Kidney tubule cell (primary cell): ENCODE data around the gene BRK1.
"Not testable (repeated sequence)": the region's sequence is repeated elsewhere in the genome, so short reads cannot be mapped to it uniquely, and the experiment has no call there.

Experiments used
- DNase-seq: peaks from one replicate; pipeline ENCODE4 v3.0.0-alpha.2; 2018; ENCODE audit warnings: low spot score

BRK1 gene

DNA sequence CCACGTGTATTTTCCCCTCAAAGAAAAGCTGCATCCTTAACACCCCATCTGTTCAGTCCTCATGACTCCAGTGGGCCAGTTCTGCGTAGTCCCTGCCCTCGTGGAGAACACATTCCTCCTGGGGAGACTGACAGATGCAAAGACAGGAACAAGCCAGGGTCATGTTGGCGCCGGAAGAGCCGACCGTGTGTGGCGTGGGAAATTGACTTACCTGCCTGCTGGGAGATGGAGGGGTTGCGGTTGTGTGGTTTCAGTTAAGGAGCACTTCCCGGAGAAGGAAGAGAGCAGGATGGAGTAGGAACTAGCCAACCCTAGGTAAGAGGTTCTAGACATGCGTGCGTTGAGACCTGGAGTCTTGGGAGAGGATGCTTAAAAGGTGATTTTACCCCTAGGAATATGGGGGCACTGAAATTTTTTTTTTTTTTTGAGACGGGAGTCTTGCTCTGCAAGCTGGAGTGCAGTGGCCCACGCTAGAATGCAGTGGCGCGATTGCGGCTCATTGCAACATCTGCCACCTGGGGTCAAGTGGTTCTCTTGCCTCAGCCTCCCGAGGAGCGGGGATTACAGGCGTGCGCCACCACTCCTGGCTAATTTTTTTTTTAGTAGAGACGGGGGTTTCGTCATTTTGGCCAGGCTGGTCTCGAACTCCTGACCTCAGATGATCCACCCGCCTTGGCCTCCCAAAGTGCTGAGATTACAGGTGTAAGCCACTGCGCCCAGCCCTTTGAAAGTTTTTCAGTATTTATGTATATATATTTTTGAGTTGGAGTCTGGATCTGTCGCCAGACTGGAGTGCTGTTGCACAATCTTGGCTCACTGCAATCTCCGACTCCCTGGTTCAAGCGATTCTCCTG is 27.5 kb downstream of the BRK1 start:
- DNase-seq = peak; percentile 26

DNA sequence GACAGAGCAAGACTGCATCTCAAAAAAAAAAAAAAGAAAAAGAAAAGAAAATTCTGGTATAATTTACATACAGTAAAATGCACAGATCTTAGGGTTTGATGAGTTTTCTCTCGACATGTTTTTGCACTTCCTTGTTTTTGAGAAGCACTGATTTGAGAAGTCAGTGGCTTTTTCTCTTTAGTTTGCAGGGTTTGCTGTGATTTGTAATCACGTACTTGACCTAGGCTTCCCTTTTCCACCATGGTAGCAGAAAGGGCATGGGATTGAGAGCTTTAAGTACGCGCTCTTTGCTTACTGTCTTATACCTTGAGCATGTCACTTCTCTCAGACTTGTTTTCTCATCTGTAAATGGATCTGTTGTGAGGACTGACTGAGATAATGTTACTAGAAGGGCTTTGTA is 30.2 kb downstream of the BRK1 start:
- no peak for DNase-seq

DNA sequence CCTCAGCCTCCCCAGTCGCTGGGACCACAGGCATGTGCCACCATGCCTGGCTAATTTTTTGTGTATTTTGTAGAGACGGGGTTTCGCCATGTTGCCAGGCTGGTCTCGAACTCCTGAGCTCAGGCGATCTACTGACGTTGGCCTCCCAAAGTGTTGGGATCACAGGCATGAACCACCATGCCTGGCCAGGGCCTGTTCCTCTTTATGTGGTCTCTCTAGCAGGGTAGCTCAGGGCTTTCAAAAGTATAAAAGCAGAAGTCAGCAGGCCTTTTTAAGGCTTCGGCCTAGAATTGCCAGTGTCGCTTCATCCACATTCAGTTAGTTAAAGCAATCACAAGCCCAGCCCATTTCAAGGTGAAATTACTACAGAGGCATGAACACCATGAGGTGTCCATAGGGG is 33.8 kb downstream of the BRK1 start:
- DNase-seq = no peak

DNA sequence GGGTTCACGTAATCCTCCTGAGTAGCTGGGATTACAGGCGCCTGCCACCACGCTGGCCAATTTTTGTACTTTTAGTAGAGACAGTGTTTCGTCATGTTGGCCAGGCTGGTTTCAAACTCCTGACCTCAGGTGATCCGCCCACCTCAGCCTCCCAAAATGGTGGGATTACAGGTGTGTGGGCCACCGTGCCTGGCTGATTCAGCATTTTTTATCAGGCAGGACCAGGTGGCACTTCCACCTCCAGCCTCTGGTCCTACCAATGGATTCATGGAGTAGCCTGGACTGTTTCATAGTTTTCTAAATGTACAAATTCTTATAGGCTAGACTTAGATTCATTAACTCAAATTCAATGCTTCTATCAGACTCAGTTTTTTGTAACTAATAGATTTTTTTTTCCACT is 35.5 kb downstream of the BRK1 start:
- no peak for DNase-seq

DNA sequence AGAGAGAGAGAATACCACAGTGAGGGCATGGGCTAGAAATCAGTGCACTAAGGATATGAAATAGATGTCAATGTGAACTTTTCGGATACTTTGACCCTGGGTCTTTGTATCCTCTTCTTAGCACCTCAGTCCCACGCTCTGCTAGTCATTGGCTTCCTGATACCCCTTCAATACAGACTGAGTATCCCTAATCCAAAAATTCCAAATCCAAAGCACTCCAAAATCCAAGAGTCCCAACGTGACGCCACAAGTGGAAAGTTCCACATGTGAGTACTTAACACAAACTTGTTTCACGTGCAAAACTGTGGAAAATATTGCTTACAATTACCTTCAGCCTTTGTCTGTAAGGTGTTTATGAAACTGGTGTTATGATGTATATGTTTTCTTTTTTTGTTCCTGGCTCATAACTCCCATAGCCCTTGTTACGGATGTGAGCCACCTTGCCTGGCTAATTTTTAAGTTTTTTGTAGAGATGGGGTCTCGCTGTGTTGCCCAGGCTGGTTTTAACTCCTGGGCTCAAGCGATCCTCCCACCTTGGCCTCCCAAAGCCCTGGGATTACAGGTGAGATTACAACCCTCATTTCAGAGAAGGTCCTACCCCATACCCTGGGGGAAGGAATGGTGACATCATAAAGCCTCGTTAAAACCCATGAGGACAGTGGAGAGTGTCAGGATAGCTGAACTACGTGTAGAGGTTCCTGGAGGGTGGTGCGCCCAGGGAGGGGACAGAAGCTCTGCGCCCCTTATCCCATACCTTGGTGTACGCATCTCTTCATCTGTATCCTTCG is 39.1 kb downstream of the BRK1 start:
- no peak for DNase-seq

DNA sequence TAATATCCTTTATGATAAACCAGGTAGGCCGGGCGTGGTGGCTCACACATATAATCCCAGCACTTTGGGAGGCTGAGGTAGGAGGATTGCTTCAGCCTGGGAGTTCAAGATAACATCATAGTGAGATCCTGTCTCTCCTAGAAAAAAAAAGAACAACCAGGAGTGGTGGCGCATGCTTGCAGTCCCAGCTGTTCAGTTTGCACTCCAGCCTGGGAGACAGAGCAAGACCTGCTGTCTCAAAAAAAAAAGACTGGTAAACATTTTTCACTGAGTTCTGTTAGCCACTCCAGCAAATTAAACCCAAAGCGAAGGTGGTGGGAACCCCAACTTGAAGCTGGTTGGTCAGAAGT is 39.6 kb downstream of the BRK1 start:
- no peak for DNase-seq

DNA sequence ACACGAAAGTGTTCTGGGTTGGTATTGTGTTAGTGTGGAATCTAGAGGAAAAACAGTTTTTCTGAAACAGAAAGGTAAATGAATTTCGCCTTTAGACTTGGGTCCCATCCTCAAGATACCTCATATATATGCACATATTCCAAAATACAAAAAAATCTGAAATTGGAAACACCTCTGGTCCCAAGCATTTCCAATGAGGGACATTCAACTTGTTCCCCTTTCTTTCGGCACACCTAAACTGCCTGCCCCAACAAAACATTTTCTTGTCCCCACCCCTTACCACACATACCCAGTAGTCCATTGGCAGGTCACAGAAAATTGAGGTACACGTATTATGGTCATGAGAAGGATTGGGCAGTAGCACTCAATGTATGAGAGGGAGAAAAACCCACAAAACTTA is 40.2 kb downstream of the BRK1 start:
- DNase-seq = no peak

DNA sequence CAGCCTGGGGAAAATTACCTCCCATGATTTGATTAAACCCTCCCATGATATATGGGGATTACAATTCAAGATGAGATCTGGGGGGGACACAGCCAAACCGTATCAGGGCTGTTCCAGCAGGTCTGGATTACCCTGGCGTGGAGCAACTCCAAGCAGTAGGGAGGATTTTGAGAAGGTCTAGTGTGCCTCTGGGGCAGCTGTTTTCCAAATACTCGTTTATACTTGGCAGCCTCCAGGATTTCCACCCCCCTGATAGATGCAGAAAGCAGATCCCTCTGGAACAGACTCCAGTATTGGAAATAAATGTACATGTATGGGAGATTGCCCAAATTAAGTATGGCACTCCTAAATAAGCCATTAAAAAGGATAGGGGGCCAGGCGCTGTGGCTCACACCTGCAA is 41.6 kb downstream of the BRK1 start:
- DNase-seq = no peak

DNA sequence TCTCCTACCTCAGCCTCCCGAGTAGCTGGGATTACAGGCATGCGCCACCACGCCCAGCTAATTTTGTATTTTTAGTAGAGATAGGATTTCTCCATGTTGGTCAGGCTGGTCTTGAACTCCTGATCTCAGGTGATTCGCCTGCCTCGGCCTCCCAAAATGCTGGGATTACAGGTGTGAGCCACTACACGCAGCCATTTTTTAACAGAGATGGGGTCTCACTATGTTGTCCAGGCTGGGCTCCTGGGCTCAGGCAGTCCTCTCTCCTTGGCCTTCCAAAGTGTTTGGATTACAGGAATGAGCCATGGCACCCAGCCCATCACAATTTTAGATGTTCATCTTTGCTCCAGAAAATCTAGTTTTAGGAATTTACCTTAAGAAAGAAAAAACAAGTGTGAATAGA is 43.1 kb downstream of the BRK1 start:
- not testable (repeated sequence) for DNase-seq

DNA sequence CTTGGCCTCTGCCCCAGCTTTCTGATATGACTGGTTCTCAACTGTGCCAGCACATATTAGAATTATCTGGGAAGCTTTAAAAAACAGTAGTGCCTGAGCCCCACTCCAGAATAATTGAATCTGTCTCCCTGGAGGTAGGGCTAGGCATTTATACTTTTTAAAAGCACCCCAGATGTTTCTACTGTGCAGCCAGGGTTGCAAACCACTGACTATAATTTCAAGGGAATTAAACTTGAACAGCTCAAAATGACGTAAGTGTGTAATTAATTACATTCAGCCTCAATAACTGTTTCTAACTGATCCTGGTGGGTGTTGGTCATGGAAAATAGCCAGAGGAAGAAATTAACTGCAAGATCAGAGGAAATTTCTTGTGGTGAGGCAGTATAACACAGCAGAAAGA is 44.9 kb downstream of the BRK1 start:
- DNase-seq = no peak

DNA sequence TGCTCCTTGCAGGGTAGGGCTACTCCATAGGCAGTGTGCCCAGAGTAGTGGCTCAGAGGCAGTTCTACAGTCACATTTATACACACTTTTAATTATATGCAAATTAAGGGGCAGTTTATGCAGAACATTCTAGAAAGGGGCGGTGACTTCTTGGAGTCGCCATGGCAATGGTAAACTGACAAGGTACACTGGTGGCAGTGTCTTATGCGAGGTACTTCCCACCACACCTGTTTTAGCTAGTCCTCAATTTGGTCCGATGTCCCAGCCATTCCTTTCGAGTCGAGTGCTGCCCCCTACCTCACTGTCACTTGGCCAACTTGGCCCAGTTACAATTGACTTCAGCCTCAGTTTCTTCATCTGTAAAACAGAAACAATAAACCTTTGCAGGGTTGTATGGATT is 45.5 kb downstream of the BRK1 start:
- no peak for DNase-seq

DNA sequence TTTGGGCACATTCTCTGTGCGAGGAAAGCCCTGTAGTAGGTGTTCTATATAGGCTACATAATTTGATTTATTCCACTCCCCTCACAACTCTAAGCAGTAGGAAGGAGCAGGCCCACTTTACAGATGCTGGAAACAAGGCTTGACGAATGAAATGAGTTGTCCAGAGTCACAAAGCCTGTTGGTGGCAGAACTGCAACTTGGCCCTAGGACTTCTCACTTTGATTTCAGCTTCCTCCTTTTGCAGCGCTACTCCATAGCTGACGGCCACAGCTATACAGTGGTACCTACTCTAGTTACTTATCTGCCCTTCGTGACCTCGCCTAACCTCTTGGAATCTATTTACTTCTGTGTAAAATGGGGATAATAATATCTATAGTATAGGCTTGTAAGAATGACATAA is 46.7 kb downstream of the BRK1 start:
- no peak for DNase-seq

DNA sequence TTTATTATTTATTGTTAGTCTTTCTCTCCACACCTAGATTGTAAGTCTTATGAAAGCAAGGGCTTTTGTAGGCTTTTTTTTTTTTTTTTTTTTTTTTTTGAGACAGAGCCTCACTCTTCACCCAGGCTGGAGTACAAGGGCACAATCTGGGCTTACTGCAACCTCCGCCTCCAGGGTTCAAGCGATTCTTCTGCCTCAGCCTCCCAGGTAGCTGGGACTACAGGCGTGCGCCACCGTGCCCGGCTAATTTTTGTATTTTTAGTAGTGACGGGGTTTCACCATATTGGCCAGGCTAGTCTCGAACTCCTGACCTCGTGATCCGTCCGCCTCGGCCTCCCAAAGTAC is 48.7 kb downstream of the BRK1 start:
- not testable (repeated sequence) for DNase-seq

DNA sequence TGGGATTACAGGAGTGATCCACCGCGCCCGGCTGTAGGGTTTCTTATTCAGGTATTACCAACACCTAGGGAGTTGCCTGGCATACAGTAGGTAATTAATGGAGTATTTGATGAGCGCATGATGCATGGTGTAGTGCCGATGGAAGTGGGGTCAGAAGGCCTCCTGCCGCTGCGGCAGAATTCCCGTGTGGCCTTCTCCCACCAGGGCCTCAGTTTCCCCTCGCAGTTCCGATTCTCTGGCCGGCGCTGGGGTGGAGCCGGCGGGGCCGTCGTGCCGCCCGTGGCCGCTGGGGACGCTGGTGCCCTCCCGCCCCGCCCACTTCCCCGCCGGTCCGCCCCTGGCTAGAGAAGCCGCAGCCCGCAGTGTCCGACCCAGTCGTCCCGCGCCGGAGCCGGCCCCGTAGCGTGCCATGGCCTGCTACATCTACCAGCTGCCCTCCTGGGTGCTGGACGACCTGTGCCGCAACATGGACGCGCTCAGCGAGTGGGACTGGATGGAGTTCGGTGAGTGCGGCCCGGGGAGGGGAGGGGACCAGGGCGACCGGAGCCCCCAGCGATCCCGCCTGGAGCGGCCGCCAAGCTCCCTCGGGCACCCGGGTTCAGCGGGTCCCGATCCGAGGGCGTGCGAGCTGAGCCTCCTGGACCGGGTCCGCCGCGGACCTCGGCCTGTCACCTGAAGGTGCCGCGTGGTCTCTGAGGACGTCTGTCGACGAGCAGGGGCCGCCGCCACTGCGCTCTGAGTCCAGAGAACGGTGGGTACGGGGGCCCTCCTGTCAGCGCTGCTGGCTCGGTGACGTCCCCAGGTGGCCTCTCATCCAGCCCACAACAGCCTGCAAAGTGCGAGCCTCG is 49.3 kb downstream of the BRK1 start, which contains the start of gene IRAK2:
Gene IRAK2, plus strand, starts transcription at position 374 of the 848 bp plus-strand sequence. Its CDS starts 36 bp downstream, at position 410.
- peak; percentile 67 for DNase-seq

DNA sequence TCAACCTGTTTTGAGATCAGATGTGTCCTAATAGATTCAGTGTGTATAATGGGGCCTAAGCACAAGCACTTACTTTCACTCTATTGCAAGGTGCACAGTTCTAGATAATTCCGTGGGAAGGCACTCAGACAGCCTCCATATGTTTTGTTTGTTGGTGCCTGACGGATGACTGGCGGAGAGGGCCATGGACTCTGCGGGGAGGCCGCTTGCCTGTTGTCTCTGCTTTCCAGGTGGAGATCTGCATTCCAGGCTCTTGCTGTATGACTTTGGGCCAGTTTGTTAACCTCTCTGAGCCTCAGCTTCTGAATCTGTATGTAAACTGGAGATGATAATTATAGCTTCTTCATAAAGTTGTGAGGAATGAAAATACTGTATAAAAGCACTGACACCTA is 50.7 kb downstream of the BRK1 start:
- no peak for DNase-seq

DNA sequence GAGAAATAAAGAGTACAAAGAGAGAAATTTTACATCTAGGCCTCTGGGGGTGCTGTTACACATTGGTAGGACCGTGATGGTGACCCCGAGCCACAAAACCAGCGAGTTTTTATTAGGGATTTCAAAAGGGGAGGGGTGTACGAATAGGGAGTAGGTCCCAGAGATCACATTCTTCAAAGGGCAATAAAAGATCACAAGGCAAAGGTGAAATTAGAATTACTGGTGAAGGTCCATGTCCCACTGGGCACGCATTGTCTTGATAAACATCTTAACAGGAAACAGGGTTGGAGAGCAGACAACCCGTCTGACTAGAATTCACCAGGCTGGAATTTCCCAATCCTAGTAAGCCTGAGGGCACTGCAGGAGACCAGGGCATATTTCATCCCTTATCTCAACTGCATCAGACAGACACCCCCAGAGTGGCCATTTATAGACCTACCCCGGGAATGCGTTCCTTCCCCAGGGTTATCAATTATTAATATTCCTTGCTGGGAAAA is 53.6 kb downstream of the BRK1 start:
- DNase-seq = peak; percentile 26

DNA sequence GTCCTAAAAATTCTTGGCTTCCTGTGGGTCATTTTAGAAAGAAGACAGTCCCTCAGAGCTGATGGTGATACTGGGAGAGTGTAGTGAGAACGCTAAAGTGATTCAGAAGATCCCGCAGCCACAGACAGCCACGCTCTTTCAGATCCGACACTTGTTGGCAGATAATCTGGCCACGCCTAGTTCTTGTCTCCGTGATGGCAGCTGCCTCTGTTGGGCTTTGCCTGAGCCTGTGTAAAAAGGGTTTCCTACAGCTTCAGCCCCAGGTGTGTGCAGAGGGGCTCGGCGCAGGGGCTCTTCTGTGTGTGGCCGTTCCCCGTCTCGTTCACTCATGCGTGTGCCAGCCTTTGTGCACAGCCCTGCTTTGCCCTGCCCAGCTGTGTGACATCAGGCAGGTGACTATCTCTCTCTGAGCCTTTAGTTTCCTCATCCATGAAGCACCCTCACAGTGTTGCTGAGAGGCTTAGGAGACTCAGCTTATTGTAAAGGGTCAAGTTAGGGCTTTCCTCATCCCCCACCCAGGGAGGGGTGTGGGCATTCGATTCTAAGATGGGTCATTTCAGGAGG is 55.5 kb downstream of the BRK1 start:
- no peak for DNase-seq

DNA sequence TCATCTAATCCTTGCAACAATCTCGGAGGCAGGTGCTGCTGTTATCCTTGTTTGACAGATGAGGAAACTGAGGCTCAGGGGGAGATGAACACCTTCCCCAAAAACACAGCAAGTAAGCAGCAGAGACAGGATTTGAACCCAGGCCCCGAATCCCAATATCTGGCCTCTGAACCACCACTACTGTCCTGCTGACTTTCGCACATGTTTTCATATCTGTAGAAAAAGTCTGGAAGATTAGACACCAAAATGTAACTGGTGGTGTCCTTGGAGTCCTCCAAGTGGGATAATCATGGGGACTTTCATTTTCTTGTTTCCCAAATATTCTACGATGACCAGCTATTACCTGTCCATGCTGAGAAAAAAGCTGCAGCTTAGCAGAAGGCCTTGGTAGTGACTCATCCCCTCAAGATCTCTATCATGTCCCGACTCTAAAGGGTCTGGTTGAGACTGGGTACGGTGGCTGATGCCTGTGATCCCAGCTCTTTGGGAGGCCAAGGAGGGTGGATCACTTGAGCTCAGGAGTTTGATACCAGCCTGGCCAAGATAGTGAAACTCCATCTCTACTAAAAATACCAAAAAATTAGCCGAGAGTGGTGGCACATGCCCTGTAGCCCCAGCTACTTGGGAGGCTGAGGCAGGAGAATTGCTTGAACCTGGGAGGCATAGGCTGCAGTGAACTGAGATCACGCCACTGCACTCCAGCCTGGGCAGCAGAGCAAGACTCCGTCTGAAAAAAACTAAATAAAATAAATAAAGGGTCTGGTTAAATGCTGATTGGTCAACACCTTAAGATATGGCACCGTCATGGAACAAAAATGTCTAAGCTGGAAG is 57.8 kb downstream of the BRK1 start:
- DNase-seq = peak; percentile 72

DNA sequence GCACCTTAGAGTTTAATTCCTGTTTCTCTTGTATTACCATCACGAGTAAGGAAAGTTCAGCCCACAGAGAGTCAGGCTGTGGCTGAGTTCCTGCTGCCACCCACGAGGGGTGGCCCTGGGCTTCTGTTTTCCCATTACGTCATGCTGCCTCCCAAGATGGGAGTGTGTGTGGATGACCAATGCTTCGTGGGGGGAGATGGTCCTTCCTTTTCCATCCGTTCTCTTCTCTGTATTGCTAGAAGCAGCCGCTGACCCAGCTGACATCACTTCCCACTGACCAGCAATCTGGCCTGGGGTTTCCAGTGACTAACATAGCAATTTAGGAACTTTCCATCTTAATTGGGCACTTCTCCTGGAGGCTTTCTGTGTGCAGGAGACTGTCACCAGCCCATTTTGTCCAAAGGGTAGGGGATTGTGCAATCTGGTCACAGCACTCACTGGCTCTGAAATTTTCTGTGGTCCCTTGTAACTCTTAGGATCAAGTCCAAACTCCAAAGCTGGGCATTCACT is 58.5 kb downstream of the BRK1 start:
- DNase-seq = peak; percentile 100

DNA sequence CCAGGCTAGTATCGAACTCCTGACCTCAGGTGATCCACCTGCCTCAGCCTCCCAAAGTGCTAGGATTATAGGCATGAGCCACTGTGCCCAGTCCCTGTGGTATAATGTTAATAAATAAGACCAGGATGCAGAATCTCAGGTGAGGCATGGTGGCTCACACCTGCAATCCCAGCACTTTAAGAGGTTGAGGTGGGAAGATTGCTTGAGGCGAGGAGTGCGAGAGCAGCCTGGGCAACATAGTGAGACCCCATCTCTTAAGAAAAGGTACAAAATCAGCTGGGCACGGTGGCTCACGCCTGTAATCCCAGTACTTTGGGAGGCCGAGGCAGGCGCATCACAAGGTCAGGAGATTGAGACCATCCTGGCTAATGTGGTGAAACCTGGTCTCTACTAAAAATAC is 59.9 kb downstream of the BRK1 start:
- not testable (repeated sequence) for DNase-seq

DNA sequence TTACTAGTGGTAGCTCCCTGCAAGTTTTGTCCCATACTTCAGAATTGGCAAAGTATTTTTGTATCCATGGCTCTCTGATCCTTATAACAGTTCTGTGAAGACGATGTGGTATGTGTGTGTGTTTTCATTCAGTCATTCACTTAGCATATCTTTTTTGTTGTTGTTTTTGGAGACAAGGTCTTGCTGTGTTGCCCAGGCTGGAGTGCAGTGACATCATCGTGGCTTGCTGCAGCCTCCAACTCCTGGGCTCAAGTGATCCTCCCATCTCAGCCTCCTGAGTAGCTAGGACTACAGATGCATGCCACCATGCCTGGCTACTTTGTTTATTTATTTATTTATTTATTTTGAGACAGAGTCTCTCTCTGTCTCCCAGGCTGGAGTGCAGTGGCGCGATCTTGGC is 60.7 kb downstream of the BRK1 start:
- DNase-seq = not testable (repeated sequence)
